Adipose tissue (tissue), 3 donors: ENCODE measurements around the gene LY86. TPM values are rescaled to one million over a fixed set of nuclear protein-coding genes. Genes with fewer than 3 reads are reported as not detected.

Experiments used
- H3K27ac ChIP-seq: one replicate; pipeline ENCODE4 v1.5.1; 2013; ENCODE audit warnings: low read depth, low read length
- WGBS, 3 donors: extraction: QIAGEN DNeasy Blood & Tissue Kit; methylation state at CpG; one replicate each; pipeline ENCODE4 v1.1.7; 2013; 5-methylcytosine and 5-hydroxymethylcytosine counted together
- polyA plus RNA-seq, 3 donors: library from polyadenylated mRNA; stranded (reverse); fragments of 200-250 nt; gene quantifications; one replicate each; pipeline ENCODE4 v1.2.3, GENCODE V29; 2013
- donor health status: healthy with polysubstance abuse.
- donor health status: Bipolar disorder and iron deficiency.
- donor health status: healthy.

LY86 gene
- 1 to 10 TPM in 2 of 3 donors, under 1 TPM in 1; 0.28 to 4.5 (median 1.5) TPM for polyA plus RNA-seq

DNA sequence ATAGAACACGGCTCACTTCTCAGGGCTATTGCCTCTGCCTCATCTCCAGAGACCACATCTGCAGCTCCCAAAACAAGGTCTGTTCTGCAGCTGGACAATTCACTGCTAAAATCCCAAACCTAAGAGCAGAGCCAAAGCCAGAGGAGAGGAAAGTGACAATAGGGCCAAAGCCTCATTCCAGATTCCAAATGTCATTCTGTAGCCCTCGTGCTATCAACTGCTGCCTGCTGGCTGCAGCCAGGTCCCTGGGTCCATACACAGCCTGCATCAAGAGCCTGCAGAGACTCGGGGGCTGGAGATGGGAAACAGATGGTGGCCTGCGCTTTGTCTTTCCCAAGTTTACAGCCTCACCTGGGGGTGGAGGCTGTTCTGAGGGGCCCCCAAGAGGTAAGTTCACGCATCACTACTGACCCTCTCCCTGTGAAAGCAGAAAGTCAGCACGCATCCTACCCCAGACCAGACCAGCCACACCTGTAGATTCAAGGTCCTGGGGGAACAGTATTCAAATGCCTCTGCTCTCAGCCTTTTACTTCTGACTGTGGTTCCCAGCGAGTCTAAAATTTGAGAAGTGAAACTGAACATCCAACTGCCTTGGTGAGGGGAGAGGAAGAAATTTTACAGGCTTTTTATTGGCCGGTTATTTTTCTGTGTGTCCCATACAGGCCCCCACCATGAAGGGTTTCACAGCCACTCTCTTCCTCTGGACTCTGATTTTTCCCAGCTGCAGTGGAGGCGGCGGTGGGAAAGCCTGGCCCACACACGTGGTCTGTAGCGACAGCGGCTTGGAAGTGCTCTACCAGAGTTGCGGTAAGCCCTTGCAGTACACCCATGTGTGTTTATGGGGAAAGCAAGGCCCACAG is at the start of gene LY86:
Gene LY86, plus strand, starts transcription at position 657 of the 860 bp plus-strand sequence. Its CDS starts 15 bp downstream, at position 672.
- WGBS, 3 donors, result 58 to 72% (median 61%) methylated on average over 14 of the region's 14 CpGs
- H3K27ac ChIP-seq, result no peak within 1 kb of the TSS

- no peak overlapping the region for H3K27ac ChIP-seq
- WGBS, 3 donors, result 43 to 60% (median 55%) methylated on average over 4 of the region's 4 CpGs
These were observed 49.5 kb upstream of the LY86 start for GRCh38 chr6:6539036-6539435.

DNA sequence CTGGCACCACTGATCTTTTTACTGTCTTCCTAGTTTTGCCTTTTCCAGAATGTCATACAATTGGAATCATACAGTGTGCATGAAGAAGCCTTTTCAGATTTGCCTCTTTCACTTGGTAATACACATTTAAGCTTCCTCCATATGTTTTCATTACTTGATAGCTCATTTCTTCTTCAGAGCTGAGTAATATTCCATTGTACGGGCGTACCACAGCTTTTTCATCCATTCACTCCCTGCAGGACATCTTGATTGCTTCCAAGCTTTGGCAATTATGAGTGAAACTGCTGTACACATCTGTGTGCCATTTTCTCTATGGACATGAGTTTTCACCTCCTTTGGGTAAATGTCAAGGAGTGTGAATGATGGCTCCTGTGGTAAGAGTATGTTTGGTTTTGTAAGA is 46.2 kb upstream of the LY86 start:
- 97 to 100% (median 100%) methylated on average over 2 of the region's 2 CpGs for WGBS, 3 donors
- H3K27ac ChIP-seq, result no peak overlapping the region

GRCh38 chr6:6543181-6543879 is 45.2 kb upstream of the LY86 start:
- H3K27ac ChIP-seq, result no peak overlapping the region
- WGBS, 3 donors, result 79 to 85% (median 80%) methylated on average over 11 of the region's 11 CpGs

- no peak overlapping the region for H3K27ac ChIP-seq
These were observed 42.8 kb upstream of the LY86 start for GRCh38 chr6:6545616-6546317.

DNA sequence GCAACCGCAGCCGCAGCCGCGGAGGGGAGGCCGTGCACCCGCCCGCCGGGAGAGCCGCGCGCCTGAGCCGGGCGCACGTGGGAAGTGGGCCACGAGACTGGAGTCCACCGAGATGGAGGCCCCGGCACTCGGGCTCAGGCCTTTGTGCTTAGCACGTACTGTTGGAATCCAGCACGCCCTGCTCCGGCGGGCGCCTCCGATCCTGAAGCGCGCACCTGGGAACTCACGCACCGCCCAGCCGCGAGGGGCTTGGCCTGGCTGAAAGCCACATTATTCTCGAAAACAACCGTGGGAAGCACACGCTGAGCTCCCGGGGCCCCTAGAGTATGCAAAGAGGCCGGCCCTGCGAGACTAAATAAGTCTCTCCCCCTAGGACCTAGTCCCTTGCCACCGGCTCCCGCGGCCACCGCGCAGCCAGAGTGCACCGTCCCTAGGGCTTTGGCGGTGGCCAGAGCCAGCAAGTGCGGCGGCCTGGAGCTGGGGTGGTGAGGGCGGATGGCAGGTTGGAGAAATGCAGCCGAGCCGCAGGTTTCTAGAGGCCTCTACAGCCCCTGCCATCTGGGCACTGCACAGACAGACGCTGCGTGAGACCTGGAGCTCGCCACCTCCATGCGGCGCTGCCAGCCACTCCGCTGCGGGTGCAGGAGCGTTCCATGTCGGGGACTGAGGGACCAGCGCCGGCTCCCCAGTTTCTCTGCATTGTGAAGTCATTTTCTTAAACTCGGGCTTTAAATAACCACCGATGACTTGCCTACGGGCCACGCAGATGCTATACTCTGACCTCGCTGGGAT is 42.0 kb upstream of the LY86 start:
- H3K27ac ChIP-seq, result no peak overlapping the region
- WGBS, 3 donors, result 0 to 2% (median 1%) methylated on average over 63 to 64 of the region's 64 CpGs

More at GRCh38 chr6:6545616-6546317, 42.8 kb upstream of the LY86 start:
- WGBS, 3 donors, result 41 to 46% (median 46%) methylated on average over 27 of the region's 27 CpGs

DNA sequence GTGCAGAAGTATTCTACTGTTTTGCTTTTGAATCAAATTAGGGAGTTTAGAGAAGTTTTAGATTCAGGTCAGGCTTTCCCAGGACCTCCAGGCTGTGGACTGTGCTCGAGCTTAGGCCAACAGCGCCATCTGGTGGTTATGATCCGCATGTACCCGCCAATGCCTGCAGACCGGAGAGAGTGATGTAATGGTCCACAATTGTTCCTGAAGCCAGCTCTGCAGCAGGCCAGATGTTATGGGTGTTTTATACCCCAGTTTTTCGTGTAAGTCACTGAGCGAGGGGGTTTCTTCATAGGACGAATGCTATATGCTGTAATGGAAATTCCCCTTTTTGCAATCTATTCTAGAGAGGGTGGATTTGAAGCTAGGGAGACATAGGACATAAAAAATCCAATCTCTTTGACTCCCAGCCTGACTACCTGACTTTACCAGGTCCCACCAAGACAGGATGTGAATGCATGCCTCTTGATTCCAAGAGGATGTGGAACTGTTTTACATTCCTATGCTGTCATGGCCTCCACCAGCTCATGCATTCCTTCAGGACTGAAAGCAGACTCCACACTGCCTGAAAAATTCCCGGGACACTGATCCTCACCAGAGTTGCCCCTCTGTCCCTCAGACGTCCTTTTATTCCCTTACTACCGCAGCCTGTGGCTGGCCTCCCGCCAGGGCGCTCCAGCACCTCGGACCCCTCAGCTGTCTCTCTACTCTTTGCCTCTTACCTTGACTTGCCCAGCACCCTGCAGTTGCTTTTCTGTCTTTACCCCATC is 41.2 kb upstream of the LY86 start:
- no peak overlapping the region for H3K27ac ChIP-seq
- 19 to 23% (median 21%) methylated on average over 14 of the region's 14 CpGs for WGBS, 3 donors

DNA sequence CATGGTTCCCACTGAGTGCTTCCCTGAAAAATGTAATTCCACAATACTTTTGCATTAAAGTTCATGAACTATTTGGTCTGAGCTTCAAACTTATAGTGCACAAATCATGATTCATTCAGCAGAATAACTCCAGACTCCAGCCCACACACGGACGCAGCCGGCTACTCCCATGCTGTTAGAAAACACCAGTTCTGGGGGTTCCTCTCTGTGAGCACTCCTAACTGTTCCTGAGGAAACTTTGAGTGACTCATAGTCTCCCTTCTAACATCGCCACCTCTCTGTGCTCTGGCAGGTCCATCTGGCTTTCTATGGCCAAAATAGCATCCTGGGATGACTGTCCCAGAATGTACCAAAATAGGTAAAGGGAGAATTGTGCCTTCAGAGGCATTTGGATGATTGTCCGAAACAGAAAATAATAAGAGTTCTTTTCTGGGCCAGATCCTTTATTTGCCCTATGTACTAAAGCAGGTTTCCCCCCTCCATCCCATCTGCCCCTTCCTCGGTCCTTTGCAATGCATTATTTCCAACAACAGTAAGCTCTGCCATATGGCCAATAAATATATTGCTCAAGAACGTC is 32.3 kb upstream of the LY86 start:
- H3K27ac ChIP-seq, result no peak overlapping the region
- 39 to 75% (median 43%) methylated on average over 7 of the region's 7 CpGs for WGBS, 3 donors

- 43 to 54% (median 51%) methylated on average over 10 of the region's 10 CpGs for WGBS, 3 donors
These were observed 31.6 kb upstream of the LY86 start for GRCh38 chr6:6556738-6557503.

DNA sequence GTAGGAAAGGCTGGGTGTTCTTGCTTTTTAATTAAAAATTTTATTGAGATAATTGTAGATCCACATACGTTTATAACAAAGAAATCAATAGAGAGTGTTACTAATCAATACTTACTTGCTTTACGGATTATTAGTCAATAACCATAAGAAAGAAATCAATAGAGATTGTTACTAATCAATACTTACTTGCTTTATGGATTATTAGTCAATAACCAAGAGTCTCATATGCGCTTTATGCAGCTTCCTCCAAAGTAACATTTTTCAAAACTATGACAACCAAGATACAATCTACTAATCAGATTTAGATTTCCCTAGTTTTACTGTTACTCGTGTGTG is 31.0 kb upstream of the LY86 start:
- H3K27ac ChIP-seq, result no peak overlapping the region
- 59 to 79% (median 75%) methylated on average over 4 of the region's 4 CpGs for WGBS, 3 donors

More at GRCh38 chr6:6556738-6557503, 31.6 kb upstream of the LY86 start:
- H3K27ac ChIP-seq, result no peak overlapping the region

DNA sequence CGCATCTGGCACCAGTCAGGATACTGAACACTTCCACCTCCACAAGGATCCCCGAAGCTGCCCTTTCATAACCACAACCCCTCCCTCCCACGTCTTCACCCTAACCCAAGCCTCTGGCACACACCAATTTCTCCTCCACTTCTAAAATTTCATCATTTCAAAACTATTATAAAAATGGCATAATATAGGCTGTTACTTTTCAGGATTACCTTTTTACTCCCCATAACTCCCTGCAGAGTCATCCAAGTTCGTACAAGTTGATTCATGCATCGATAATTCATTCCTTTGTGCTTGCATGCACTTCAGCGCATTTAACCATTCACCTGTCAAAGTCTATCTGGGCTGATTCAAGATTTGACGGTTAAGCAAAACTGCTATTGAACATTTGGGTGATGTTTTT is 30.6 kb upstream of the LY86 start:
- WGBS, 3 donors, result 52 to 76% (median 68%) methylated on average over 7 of the region's 7 CpGs
- no peak overlapping the region for H3K27ac ChIP-seq

DNA sequence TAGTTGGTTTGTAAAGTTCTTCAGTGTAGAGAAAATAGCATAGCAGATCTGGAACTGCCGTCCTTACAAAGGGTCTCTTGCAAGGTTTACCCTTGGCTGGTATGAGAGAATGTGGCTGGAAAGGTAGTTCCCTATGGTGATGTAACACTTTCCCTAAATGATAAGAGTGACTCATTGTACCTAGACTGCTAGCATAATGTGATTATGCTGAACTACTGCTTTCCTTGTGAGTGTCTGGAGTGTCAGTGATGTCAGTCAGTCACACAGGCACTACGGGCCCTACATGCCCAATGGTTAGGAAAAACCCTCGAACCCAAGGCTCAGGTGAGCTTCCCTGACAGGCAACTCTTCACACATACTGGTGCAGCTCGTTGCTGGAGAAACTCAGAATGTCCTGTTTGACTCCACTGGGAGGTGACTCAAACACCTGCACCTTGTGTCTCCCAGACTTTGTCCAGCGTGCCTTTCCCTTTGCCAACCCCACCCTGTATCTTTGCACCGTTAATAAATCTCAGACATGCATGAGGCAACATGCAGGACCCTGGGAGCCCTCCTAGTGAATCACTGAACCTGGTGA is 28.4 kb upstream of the LY86 start:
- WGBS, 3 donors, result 77 to 83% (median 81%) methylated on average over 6 of the region's 6 CpGs
- no peak overlapping the region for H3K27ac ChIP-seq

DNA sequence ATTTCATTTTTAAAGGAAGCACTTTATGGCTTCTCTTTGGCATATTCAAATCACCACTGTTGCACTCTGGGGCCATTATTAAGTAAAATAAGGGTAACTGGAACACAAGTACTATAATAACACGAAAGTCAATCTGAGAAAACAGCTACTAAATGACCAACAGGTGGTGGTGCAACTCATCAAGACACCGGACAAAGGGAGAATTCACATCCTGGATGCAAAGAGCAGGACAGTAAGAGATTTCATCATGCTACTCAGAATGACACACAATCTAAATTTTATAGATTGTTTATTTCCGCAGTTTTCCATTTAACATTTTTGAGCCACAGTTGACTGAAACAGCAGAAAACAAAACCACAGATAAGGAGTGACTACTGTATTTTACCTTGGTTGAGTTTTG is 27.6 kb upstream of the LY86 start:
- WGBS, 3 donors, result 61 to 77% (median 64%) methylated on average over 3 of the region's 3 CpGs

DNA sequence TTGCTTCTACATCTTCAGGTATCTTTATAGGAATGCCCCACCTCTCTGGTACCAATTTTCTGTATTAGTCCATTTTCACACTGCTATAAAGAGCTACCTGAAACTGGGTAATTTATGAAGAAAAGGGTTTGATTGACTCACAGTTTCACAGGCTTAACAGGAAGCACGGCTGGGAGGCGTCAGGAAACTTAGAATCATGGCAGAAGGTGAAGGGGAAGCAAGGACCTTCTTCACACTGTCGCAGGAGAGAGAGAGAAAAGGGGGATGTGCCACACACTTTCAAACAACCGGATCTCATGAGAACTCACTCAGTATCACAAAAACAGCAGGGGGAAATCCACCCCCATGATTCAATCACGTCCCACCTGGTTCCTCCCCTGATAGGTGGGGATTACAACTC is 24.4 kb upstream of the LY86 start:
- 74 to 95% (median 82%) methylated on average over 5 of the region's 5 CpGs for WGBS, 3 donors
- no peak overlapping the region for H3K27ac ChIP-seq

More for the DNA sequence above, 27.6 kb upstream of the LY86 start:
- H3K27ac ChIP-seq, result no peak overlapping the region

- H3K27ac ChIP-seq, result no peak overlapping the region
- 34 to 91% (median 90%) methylated on average over 4 of the region's 4 CpGs for WGBS, 3 donors
These were observed 23.5 kb upstream of the LY86 start for GRCh38 chr6:6565069-6565468.

GRCh38 chr6:6565488-6565887 is 23.0 kb upstream of the LY86 start:
- WGBS, 3 donors, result 44 to 89% (median 84%) methylated on average over 3 of the region's 3 CpGs
- H3K27ac ChIP-seq, result no peak overlapping the region
